Breast epithelium (tissue), 3 donors: ENCODE data around the gene KLHL21.

Experiments used
- POLR2A ChIP-seq: fragments of 450-650 bp; IDR thresholded peaks from one replicate; pipeline ENCODE4 v1.6.1; 2016; ENCODE audit warnings: antibody characterized with exemption, mild to moderate bottlenecking, moderate library complexity
- TF ChIP-seq, protein P1 (sequence below), 3 donors: fragments of 450-650 bp; IDR thresholded peaks; one replicate each; pipeline ENCODE4 v1.5.1; 2016 to 2017; ENCODE audit warnings: antibody characterized with exemption in 3 of 3, mild to moderate bottlenecking in 3 of 3, moderate library complexity in 3 of 3

DNA sequence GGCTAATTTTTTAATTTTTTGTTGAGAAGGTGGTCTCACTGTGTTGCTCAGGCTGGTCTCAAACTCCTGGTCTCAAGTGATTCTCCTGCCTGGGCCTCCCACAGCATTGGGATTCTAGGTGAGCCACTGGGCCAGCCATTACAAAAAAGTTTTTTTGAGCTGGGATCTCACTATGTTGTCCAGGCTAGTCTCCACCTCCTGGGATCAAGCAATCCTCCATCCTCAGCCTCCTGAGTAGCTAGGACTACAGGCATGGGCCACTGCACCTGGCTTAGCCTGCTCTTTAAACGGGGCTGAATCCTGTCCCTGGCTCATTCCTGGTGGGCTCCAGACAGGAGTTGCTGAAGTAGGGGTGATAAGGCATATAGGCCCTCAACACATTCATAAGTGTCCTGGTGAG is 45.1 kb downstream of the KLHL21 start:
- TF ChIP-seq POLR2A, result no peak
- TF ChIP-seq, protein P1, sequence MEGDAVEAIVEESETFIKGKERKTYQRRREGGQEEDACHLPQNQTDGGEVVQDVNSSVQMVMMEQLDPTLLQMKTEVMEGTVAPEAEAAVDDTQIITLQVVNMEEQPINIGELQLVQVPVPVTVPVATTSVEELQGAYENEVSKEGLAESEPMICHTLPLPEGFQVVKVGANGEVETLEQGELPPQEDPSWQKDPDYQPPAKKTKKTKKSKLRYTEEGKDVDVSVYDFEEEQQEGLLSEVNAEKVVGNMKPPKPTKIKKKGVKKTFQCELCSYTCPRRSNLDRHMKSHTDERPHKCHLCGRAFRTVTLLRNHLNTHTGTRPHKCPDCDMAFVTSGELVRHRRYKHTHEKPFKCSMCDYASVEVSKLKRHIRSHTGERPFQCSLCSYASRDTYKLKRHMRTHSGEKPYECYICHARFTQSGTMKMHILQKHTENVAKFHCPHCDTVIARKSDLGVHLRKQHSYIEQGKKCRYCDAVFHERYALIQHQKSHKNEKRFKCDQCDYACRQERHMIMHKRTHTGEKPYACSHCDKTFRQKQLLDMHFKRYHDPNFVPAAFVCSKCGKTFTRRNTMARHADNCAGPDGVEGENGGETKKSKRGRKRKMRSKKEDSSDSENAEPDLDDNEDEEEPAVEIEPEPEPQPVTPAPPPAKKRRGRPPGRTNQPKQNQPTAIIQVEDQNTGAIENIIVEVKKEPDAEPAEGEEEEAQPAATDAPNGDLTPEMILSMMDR (IDR thresholded peaks at IDR 0.05), result no peak
